ENCODE data around the gene SLC38A10.
A peak's percentile ranks its signal among the peaks of the same experiment; 100 is the strongest.

SLC38A10 gene

GRCh38 chr17:81241203-81241602 lies 53.9 kb downstream of the SLC38A10 start:
- peaks cover 10% of the 10 kb centered on the region for H3K79me2 ChIP-seq (ENCODE audit: control insufficient read depth, insufficient read depth, low read length)
- DNase-seq: no peak
- no peak overlapping the region for H2AK5ac ChIP-seq (ENCODE audit: low read length)
- H3K36me3 ChIP-seq (ENCODE audit: control insufficient read depth, insufficient read depth, low read length): no peaks in the 10 kb centered on the region
- H3K4ac ChIP-seq (ENCODE audit: low read depth, low read length): no peak overlapping the region
- H3K23ac ChIP-seq (ENCODE audit: low read length): no peak overlapping the region
- H3K27ac ChIP-seq (ENCODE audit: low read depth, low read length): no peak overlapping the region
- H2BK15ac ChIP-seq (replicated peaks; ENCODE audit: low read depth): no peak overlapping the region
- peaks cover 4% of the 10 kb centered on the region for H3K4me1 ChIP-seq (ENCODE audit: control insufficient read depth, low read depth, low read length)
- no peak overlapping the region for H3K4me3 ChIP-seq (ENCODE audit: low read length)
- H3K18ac ChIP-seq (ENCODE audit: low read length): no peak overlapping the region
- H3K4me2 ChIP-seq (ENCODE audit: low read length): no peak overlapping the region
- H2BK5ac ChIP-seq (ENCODE audit: low read length): no peak overlapping the region
- peaks cover 8% of the 10 kb centered on the region for H3K79me1 ChIP-seq (ENCODE audit: low read length)
- WGBS (ENCODE audit: extremely low coverage, insufficient coverage, low lambda C conversion rate): no CpG with 5 or more reads among the region's 10 CpGs
- H2BK120ac ChIP-seq (ENCODE audit: low read depth, low read length): no peak overlapping the region
- H3K9ac ChIP-seq (ENCODE audit: low read length): no peak overlapping the region
- H3K56ac ChIP-seq (ENCODE audit: low read length): no peak overlapping the region
- H3K27me3 ChIP-seq (ENCODE audit: insufficient read depth, low read length, poor library complexity): no peaks in the 10 kb centered on the region
- H4K8ac ChIP-seq (ENCODE audit: low read depth, low read length): no peak overlapping the region
- H4K5ac ChIP-seq (ENCODE audit: low read length): no peak overlapping the region

- Histone ChIP-seq H4K8ac (ENCODE audit: low read depth, low read length) (no peak overlapping the region), H3K4me1 (ENCODE audit: control insufficient read depth, low read depth, low read length) (peaks cover 4% of the 10 kb centered on the region), H2AK5ac (ENCODE audit: low read length) (no peak overlapping the region), H3K4me3 (ENCODE audit: low read length) (no peak overlapping the region), H3K9ac (ENCODE audit: low read length) (no peak overlapping the region), H2BK15ac (replicated peaks; ENCODE audit: low read depth) (no peak overlapping the region), H3K36me3 (ENCODE audit: control insufficient read depth, insufficient read depth, low read length) (no peaks in the 10 kb centered on the region), H4K5ac (ENCODE audit: low read length) (no peak overlapping the region), H2BK5ac (ENCODE audit: low read length) (no peak overlapping the region), H3K56ac (ENCODE audit: low read length) (no peak overlapping the region), H3K79me1 (ENCODE audit: low read length) (peaks cover 8% of the 10 kb centered on the region), H3K79me2 (ENCODE audit: control insufficient read depth, insufficient read depth, low read length) (peaks cover 10% of the 10 kb centered on the region), H3K27ac (ENCODE audit: low read depth, low read length) (no peak overlapping the region), H3K4ac (ENCODE audit: low read depth, low read length) (no peak overlapping the region), H2BK120ac (ENCODE audit: low read depth, low read length) (no peak overlapping the region), H3K18ac (ENCODE audit: low read length) (no peak overlapping the region), H3K23ac (ENCODE audit: low read length) (no peak overlapping the region), H3K27me3 (ENCODE audit: insufficient read depth, low read length, poor library complexity) (no peaks in the 10 kb centered on the region), H3K4me2 (ENCODE audit: low read length) (no peak overlapping the region)
- WGBS (ENCODE audit: extremely low coverage, insufficient coverage, low lambda C conversion rate): no CpG with 5 or more reads among the region's 8 CpGs
- no peak for DNase-seq
Observed at GRCh38 chr17:81240761-81241160, 54.3 kb downstream of the SLC38A10 start.

- peak overlapping the region; percentile 86 for H3K9ac ChIP-seq (ENCODE audit: low read length)
- H3K4ac ChIP-seq (ENCODE audit: low read depth, low read length): peak overlapping the region; percentile 73
- H3K23ac ChIP-seq (ENCODE audit: low read length): no peak overlapping the region
- peaks cover 10% of the 10 kb centered on the region for H3K79me2 ChIP-seq (ENCODE audit: control insufficient read depth, insufficient read depth, low read length)
- peak overlapping the region; percentile 65 for H2AK5ac ChIP-seq (ENCODE audit: low read length)
- no peak overlapping the region for H4K5ac ChIP-seq (ENCODE audit: low read length)
- H2BK120ac ChIP-seq (ENCODE audit: low read depth, low read length): no peak overlapping the region
- H3K56ac ChIP-seq (ENCODE audit: low read length): peak overlapping the region; percentile 94
- no peak overlapping the region for H3K27ac ChIP-seq (ENCODE audit: low read depth, low read length)
- peaks cover 4% of the 10 kb centered on the region for H3K4me1 ChIP-seq (ENCODE audit: control insufficient read depth, low read depth, low read length)
- no CpG with 5 or more reads among the region's 37 CpGs for WGBS (ENCODE audit: extremely low coverage, insufficient coverage, low lambda C conversion rate)
- no peak overlapping the region for H4K8ac ChIP-seq (ENCODE audit: low read depth, low read length)
- H3K36me3 ChIP-seq (ENCODE audit: control insufficient read depth, insufficient read depth, low read length): no peaks in the 10 kb centered on the region
- H3K27me3 ChIP-seq (ENCODE audit: insufficient read depth, low read length, poor library complexity): no peaks in the 10 kb centered on the region
- no peak overlapping the region for H2BK15ac ChIP-seq (replicated peaks; ENCODE audit: low read depth)
- H3K18ac ChIP-seq (ENCODE audit: low read length): peak overlapping the region; percentile 31
- peak overlapping the region; percentile 94 for H3K4me2 ChIP-seq (ENCODE audit: low read length)
- peaks cover 8% of the 10 kb centered on the region for H3K79me1 ChIP-seq (ENCODE audit: low read length)
- no peak for DNase-seq
- H3K4me3 ChIP-seq (ENCODE audit: low read length): peak overlapping the region; percentile 85
- H2BK5ac ChIP-seq (ENCODE audit: low read length): no peak overlapping the region
Observed at GRCh38 chr17:81239714-81240555, 55.2 kb downstream of the SLC38A10 start.

GRCh38 chr17:81238815-81239713 lies 56.0 kb downstream of the SLC38A10 start, which contains the start of the genes NDUFAF8 and TEPSIN:
TSS of gene NDUFAF8 (plus strand) at chr17:81239318. CDS start at chr17:81239364, 46 bp downstream.
TSS of gene TEPSIN (minus strand) at chr17:81239055. CDS start at chr17:81239033, 22 bp downstream.
- Histone ChIP-seq H4K8ac (ENCODE audit: low read depth, low read length) (no peak within 1 kb of the TSS), H3K79me1 (ENCODE audit: low read length) (peaks cover 8% of the 10 kb centered on the region), H2BK120ac (ENCODE audit: low read depth, low read length) (no peak within 1 kb of the TSS), H2BK5ac (ENCODE audit: low read length) (no peak within 1 kb of the TSS), H3K18ac (ENCODE audit: low read length) (peak within 1 kb of the TSS; percentile 31), H3K27me3 (ENCODE audit: insufficient read depth, low read length, poor library complexity) (no peaks in the 10 kb centered on the region), H3K79me2 (ENCODE audit: control insufficient read depth, insufficient read depth, low read length) (peaks cover 10% of the 10 kb centered on the region), H3K27ac (ENCODE audit: low read depth, low read length) (no peak within 1 kb of the TSS), H2AK5ac (ENCODE audit: low read length) (peak within 1 kb of the TSS; percentile 65), H3K4me2 (ENCODE audit: low read length) (peak within 1 kb of the TSS; percentile 94), H3K9ac (ENCODE audit: low read length) (peak within 1 kb of the TSS; percentile 92), H3K4me3 (ENCODE audit: low read length) (peak within 1 kb of the TSS; percentile 85), H2BK15ac (replicated peaks; ENCODE audit: low read depth) (no peak within 1 kb of the TSS), H3K4me1 (ENCODE audit: control insufficient read depth, low read depth, low read length) (peaks cover 4% of the 10 kb centered on the region), H3K56ac (ENCODE audit: low read length) (peak within 1 kb of the TSS; percentile 94), H3K4ac (ENCODE audit: low read depth, low read length) (peak within 1 kb of the TSS; percentile 73), H3K23ac (ENCODE audit: low read length) (no peak within 1 kb of the TSS), H4K5ac (ENCODE audit: low read length) (no peak within 1 kb of the TSS), H3K36me3 (ENCODE audit: control insufficient read depth, insufficient read depth, low read length) (no peaks in the 10 kb centered on the region)
- no CpG with 5 or more reads among the region's 100 CpGs for WGBS (ENCODE audit: extremely low coverage, insufficient coverage, low lambda C conversion rate)
- peak; percentile 100 for DNase-seq

GRCh38 chr17:81238490-81238814 lies 56.7 kb downstream of the SLC38A10 start:
- H3K36me3 ChIP-seq (ENCODE audit: control insufficient read depth, insufficient read depth, low read length): no peaks in the 10 kb centered on the region
- H3K79me2 ChIP-seq (ENCODE audit: control insufficient read depth, insufficient read depth, low read length): peaks cover 10% of the 10 kb centered on the region
- H3K4ac ChIP-seq (ENCODE audit: low read depth, low read length): no peak overlapping the region
- H3K9ac ChIP-seq (ENCODE audit: low read length): peak overlapping the region; percentile 92
- H3K27ac ChIP-seq (ENCODE audit: low read depth, low read length): no peak overlapping the region
- H4K8ac ChIP-seq (ENCODE audit: low read depth, low read length): no peak overlapping the region
- WGBS (ENCODE audit: extremely low coverage, insufficient coverage, low lambda C conversion rate): no CpG with 5 or more reads among the region's 26 CpGs
- no peak overlapping the region for H2BK120ac ChIP-seq (ENCODE audit: low read depth, low read length)
- H3K27me3 ChIP-seq (ENCODE audit: insufficient read depth, low read length, poor library complexity): no peaks in the 10 kb centered on the region
- DNase-seq: no peak
- H3K79me1 ChIP-seq (ENCODE audit: low read length): peaks cover 8% of the 10 kb centered on the region
- peak overlapping the region; percentile 23 for H3K4me2 ChIP-seq (ENCODE audit: low read length)
- no peak overlapping the region for H2AK5ac ChIP-seq (ENCODE audit: low read length)
- H2BK5ac ChIP-seq (ENCODE audit: low read length): no peak overlapping the region
- H2BK15ac ChIP-seq (replicated peaks; ENCODE audit: low read depth): no peak overlapping the region
- peak overlapping the region; percentile 91 for H3K56ac ChIP-seq (ENCODE audit: low read length)
- no peak overlapping the region for H3K18ac ChIP-seq (ENCODE audit: low read length)
- no peak overlapping the region for H3K23ac ChIP-seq (ENCODE audit: low read length)
- H3K4me3 ChIP-seq (ENCODE audit: low read length): peak overlapping the region; percentile 84
- no peak overlapping the region for H4K5ac ChIP-seq (ENCODE audit: low read length)
- peaks cover 4% of the 10 kb centered on the region for H3K4me1 ChIP-seq (ENCODE audit: control insufficient read depth, low read depth, low read length)

Measured in mesendoderm (in vitro differentiated cells).